ENCODE results near the gene TNFSF15. TPM values are rescaled to one million over a fixed set of nuclear protein-coding genes. Genes with fewer than 3 reads are reported as not detected.

TNFSF15 gene
- total RNA-seq, 6 donors from 2014 or later = 1.4 to 11.0 (median 5.6) TPM

DNA sequence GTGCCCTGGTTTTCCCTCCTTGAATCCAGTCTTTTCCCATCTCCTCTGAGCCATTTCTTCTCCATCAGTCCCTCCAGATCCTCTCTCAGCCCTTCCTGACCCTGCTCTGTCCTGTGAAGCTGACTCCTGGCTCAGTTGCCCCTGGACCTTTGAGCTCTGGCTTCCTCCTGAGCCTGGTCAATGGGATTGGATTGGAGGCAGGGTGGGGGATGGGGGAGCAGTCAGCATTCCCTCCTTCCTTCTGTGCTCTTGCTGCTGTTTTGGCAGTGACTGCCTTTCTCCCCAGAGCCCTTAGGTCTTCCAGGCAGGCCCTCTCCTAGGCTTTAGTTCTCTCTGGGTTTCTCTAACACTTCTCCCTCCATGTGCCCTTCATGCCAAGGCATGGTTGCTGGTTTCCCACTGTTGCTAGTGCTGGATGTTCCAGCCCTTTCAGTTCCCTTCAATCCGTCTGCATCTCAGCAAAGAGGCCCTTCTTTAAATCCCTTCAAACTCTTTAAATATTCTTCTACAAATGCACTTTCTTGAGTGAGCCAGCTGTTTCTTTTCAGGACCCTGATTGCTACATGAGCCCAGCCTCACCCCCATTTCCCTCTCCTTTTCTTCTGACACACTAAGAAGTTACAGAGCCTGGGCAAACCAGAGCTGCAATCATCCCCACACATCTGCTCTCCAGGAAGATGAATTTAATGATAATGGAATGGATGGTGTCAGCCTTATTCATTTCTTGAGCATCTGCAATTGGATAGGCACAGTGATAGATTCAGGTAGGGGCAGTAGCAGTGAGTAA, 2.2 kb downstream of the TNFSF15 start:
- DNase-seq (no peak), ATAC-seq (ENCODE audit: low FRiP score in 2 of 2) (no peak)
- H3K36me3 ChIP-seq = no peaks in the 10 kb centered on the region
- no peak overlapping the region for H3K4me3 ChIP-seq
- H3K4me1 ChIP-seq = peaks cover 21 to 27% (median 25%) of the 10 kb centered on the region in 4 donors
- no peak for TF ChIP-seq POLR2A (IDR thresholded peaks at IDR 0.05)
- TF ChIP-seq, protein P1, sequence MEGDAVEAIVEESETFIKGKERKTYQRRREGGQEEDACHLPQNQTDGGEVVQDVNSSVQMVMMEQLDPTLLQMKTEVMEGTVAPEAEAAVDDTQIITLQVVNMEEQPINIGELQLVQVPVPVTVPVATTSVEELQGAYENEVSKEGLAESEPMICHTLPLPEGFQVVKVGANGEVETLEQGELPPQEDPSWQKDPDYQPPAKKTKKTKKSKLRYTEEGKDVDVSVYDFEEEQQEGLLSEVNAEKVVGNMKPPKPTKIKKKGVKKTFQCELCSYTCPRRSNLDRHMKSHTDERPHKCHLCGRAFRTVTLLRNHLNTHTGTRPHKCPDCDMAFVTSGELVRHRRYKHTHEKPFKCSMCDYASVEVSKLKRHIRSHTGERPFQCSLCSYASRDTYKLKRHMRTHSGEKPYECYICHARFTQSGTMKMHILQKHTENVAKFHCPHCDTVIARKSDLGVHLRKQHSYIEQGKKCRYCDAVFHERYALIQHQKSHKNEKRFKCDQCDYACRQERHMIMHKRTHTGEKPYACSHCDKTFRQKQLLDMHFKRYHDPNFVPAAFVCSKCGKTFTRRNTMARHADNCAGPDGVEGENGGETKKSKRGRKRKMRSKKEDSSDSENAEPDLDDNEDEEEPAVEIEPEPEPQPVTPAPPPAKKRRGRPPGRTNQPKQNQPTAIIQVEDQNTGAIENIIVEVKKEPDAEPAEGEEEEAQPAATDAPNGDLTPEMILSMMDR (IDR thresholded peaks at IDR 0.05) = no peak
- no peak for TF ChIP-seq POLR2AphosphoS5 (IDR thresholded peaks at IDR 0.05)
- no peak for TF ChIP-seq EP300 (IDR thresholded peaks at IDR 0.05)
- WGBS, 2 donors = 67 to 72% methylated on average over 1 of the region's 1 CpG
- no peaks in the 10 kb centered on the region for H3K27me3 ChIP-seq
- peak overlapping the region in 1 of 4 donors; percentile 17 for H3K27ac ChIP-seq
- H3K9me3 ChIP-seq = no peaks in the 10 kb centered on the region

DNA sequence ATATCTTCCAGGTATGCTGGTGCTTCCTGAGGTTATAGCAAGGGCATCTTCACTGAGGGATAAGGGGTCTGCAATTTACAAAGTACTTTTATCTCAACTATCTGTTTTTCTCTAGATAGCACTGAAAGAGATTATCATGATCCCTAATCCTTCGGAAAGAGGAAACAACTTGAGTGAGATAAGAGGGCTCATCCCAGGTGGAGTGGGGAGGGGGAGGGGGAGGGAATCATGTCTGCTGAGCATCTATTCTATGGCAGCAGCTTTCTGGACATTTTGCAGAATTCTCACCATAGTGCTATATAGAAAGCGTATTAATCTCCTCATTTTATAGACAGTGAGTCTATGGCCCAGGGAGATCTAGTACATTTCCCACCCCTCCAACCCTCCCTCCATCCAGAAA, 5.9 kb downstream of the TNFSF15 start:
- Histone ChIP-seq H3K4me3 (no peak overlapping the region), H3K27ac (no peak overlapping the region), H3K27me3 (no peaks in the 10 kb centered on the region), H3K9me3 (no peaks in the 10 kb centered on the region), H3K36me3 (no peaks in the 10 kb centered on the region), H3K4me1 (peaks cover 9 to 16% (median 13%) of the 10 kb centered on the region in 4 donors)
- DNase-seq = no peak
- ATAC-seq (ENCODE audit: low FRiP score in 2 of 2) = no peak
- no peak for TF ChIP-seq POLR2A (IDR thresholded peaks at IDR 0.05)
- TF ChIP-seq, protein P1 (IDR thresholded peaks at IDR 0.05) = no peak
- WGBS, 2 donors = 75 to 80% methylated on average over 2 of the region's 2 CpGs

DNA sequence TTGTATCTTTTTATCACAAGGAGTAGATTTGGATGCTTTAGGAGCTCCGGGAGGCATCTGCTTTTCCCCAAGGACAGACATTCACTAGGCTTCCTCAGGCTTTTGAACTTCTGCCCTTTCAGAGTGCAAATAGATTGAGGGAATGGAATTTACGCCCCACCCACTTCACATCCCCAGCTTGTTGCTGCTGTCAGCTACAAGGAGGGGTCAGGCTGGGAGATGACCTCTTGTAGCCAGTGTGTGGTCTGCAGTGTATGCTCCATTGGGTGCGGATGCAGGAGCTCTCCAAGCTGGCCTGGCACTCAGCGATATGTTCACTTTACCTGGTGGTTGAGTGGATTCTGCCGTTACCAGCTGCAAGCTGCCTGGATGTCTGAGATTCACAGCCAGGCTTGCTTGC, 6.4 kb downstream of the TNFSF15 start:
- Histone ChIP-seq H3K4me3 (no peak overlapping the region), H3K36me3 (no peaks in the 10 kb centered on the region), H3K9me3 (no peaks in the 10 kb centered on the region), H3K27ac (no peak overlapping the region), H3K27me3 (no peaks in the 10 kb centered on the region), H3K4me1 (peaks cover 4 to 12% (median 10%) of the 10 kb centered on the region in 4 donors)
- no peak for TF ChIP-seq EP300 (IDR thresholded peaks at IDR 0.05)
- TF ChIP-seq POLR2AphosphoS5 (IDR thresholded peaks at IDR 0.05) = no peak
- no peak for TF ChIP-seq POLR2A (IDR thresholded peaks at IDR 0.05)
- TF ChIP-seq, protein P1 (IDR thresholded peaks at IDR 0.05) = no peak
- WGBS, 2 donors = 57 to 64% methylated on average over 5 of the region's 5 CpGs
- ATAC-seq (ENCODE audit: low FRiP score in 2 of 2) = no peak
- DNase-seq = no peak

DNA sequence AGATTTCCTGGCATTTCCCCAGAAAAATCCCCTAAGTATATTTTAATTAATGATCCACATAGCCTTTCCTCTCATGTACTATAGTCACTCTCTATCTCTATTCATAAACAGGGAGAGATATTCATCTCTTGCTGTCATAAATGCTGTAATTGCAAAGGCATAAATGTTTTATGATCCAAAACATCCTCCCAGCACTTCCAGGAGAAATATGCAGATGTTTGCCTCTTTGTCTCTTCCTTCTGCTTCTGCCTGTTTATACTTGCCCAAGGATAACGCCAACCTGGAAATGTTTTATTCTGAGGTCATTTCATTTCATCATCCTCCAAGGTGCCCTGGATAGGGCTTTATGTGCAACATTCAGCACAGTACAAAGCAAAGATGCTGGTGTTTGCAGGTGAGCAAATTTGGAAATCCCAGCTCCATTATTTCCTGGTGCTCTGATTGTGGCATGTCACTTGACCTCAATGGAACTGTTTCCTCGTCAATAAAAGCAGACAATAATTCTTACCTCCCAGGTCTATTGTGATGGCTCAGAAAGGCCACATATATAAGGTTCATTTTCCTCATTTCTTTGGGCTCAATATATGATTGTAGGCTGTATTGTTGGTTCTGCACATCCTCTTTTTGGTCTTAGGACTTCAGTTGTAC, 6.9 kb downstream of the TNFSF15 start:
- ATAC-seq (ENCODE audit: low FRiP score in 2 of 2) (no peak), DNase-seq (no peak)
- TF ChIP-seq, protein P1 (IDR thresholded peaks at IDR 0.05) = no peak
- TF ChIP-seq POLR2AphosphoS5 (IDR thresholded peaks at IDR 0.05) (no peak), POLR2A (IDR thresholded peaks at IDR 0.05) (no peak), EP300 (IDR thresholded peaks at IDR 0.05) (no peak)
- no peak overlapping the region for H3K4me3 ChIP-seq
- H3K9me3 ChIP-seq = no peaks in the 10 kb centered on the region
- peaks cover 3 to 7% (median 5%) of the 10 kb centered on the region in 4 donors for H3K4me1 ChIP-seq
- 40 to 47% methylated on average over 2 of the region's 2 CpGs for WGBS, 2 donors
- no peaks in the 10 kb centered on the region for H3K27me3 ChIP-seq
- no peaks in the 10 kb centered on the region for H3K36me3 ChIP-seq
- no peak overlapping the region for H3K27ac ChIP-seq
